Activated naive CD8-positive, alpha-beta T cell treated with anti-CD3 and anti-CD28 coated beads, Interleukin-2, amount 10 ng/mL, durations not matched to agents 7 days and 5 days (primary cell): Measurements from ENCODE around the gene SEPTIN5. TPM values are rescaled to one million over a fixed set of nuclear protein-coding genes. Genes with fewer than 3 reads are reported as not detected.
A peak's percentile ranks its signal among the peaks of the same experiment; 100 is the strongest.

Experiments used
- ATAC-seq: fragments of 150-1000 bp; cut with Tn5 transposase; one replicate; pipeline ENCODE4 v1.10.0; 2021; ENCODE audit warnings: low read depth, moderate library complexity
- POLR2A ChIA-PET: fragments of 350-600 bp; sonication (Branson Sonifier 250); formaldehyde crosslinking; loops from one replicate; lab custom pipeline; 2021; ENCODE audit warnings: antibody characterized with exemption; lab: Charles Lee
- DNase-seq: peaks from one replicate; pipeline ENCODE4 v3.0.0; 2021
- H3K27ac Mint-ChIP-seq: one replicate; pipeline ENCODE4 v1.8.0; 2022; ENCODE audit warnings: mild to moderate bottlenecking, mixed read lengths
- H3K27me3 Mint-ChIP-seq: one replicate; pipeline ENCODE4 v1.8.0; 2022; ENCODE audit warnings: mild to moderate bottlenecking, moderate library complexity, mixed read lengths
- H3K36me3 Mint-ChIP-seq: one replicate; pipeline ENCODE4 v1.8.0; 2021; ENCODE audit warnings: mild to moderate bottlenecking, mixed read lengths
- H3K4me1 Mint-ChIP-seq: one replicate; pipeline ENCODE4 v1.8.0; 2021; ENCODE audit warnings: mixed read lengths
- H3K4me3 Mint-ChIP-seq: one replicate; pipeline ENCODE4 v1.8.0; 2022; ENCODE audit warnings: mild to moderate bottlenecking, moderate library complexity, mixed read lengths
- H3K9me3 Mint-ChIP-seq: one replicate; pipeline ENCODE4 v1.8.0; 2021; ENCODE audit warnings: mixed read lengths
- total RNA-seq, 2 experiments: library from RNA; stranded (reverse); gene quantifications; one replicate each; pipeline ENCODE4 v1.2.3, GENCODE V29; 2021

The SEPTIN5 gene
- total RNA-seq, 2 experiments from 2014 or later, result not detected

DNA sequence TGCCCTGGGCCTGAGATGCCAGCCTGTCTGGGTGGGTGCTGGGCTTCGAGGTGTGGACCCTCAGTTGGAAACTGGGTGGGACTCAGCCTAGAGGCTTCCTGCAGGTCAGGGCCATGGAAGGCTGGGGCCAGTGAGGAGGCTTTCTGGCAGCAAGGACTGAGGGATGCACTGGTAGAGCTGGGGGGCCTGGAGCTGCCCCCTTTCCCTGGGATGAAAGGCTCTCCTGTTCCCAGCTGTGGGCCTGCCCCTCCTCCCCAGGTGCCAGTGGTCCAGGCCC lies 2.5 kb downstream of the SEPTIN5 start:
- Mint-ChIP-seq H3K4me1 (peaks cover 2% of the 10 kb centered on the region), H3K27me3 (peaks cover 49% of the 10 kb centered on the region), H3K36me3 (no peaks in the 10 kb centered on the region), H3K9me3 (no peaks in the 10 kb centered on the region), H3K27ac (no peak overlapping the region), H3K4me3 (no peak overlapping the region)
- DNase-seq (no peak), ATAC-seq (no peak)
- POLR2A ChIA-PET, result interaction anchor here (0.6 kb wide), 1 partner anchor 573 kb away, joined by 4 read pairs; no protein-coding TSS in a partner anchor

DNA sequence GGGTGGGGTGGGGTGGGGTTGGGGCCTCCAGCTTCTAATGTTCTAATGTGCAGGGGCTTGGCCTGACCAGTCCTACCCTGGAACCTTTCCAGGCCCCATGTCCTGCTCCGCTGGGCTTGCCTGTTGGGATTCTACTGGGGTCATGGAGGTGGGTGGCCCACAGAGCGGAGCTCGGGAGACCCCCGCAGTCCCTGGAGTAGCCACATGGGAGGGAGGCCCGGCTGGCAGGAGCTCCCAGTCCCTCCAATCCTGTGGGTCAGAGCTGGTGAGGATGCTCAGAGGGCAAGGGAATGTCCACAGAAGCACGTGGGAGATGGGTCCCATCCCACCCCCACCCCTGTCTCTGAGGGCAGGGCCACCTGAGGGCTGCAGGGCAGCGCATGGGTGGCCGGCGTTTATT lies 2.9 kb downstream of the SEPTIN5 start:
- POLR2A ChIA-PET, result no interaction called here
- Mint-ChIP-seq H3K4me3 (no peak overlapping the region), H3K9me3 (no peaks in the 10 kb centered on the region), H3K4me1 (peaks cover 2% of the 10 kb centered on the region), H3K27me3 (peaks cover 46% of the 10 kb centered on the region), H3K27ac (no peak overlapping the region), H3K36me3 (no peaks in the 10 kb centered on the region)
- DNase-seq (peak; percentile 34), ATAC-seq (no peak)

DNA sequence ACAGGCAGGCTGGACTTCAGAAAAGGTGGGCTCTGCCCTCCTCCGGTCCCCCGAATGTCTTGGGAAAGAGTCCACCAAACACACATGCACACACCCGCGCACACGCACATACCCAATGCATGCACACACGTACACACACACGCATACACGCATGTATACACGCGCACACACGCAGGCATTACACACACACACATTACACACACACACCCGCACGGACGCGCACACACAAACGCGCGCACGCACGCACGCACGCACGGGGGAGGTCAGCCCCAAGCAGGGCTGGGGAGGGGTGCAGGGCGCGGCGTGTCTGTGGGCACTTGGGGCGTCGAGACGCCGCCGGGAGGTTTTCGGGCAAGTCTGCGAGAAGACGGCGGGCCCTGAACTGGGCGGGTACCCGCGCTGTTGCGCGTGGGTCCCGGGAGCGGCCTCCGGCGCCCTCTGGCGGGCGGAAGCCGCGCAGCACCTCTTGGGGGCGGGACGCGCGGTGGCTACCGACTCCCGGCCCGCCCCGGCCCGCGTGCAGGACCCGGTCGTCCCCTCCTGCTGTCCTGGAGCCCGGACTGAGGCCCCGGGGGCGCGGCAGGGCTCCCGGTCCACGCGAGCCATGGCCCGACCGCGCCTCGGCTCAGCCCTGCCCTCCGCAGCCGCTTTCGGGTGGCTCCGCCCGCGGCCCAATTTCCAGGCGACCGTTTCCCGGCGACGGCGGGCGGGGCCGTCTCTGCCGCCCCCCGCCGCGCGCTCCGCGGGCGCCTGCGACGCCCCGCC lies 3.6 kb downstream of the SEPTIN5 start:
- Mint-ChIP-seq H3K27ac (no peak overlapping the region), H3K4me3 (peak overlapping the region; percentile 75), H3K4me1 (peaks cover 2% of the 10 kb centered on the region), H3K36me3 (no peaks in the 10 kb centered on the region), H3K9me3 (no peaks in the 10 kb centered on the region), H3K27me3 (peaks cover 42% of the 10 kb centered on the region)
- ATAC-seq (peak; percentile 81), DNase-seq (peak; percentile 94)
- POLR2A ChIA-PET, result no interaction called here

DNA sequence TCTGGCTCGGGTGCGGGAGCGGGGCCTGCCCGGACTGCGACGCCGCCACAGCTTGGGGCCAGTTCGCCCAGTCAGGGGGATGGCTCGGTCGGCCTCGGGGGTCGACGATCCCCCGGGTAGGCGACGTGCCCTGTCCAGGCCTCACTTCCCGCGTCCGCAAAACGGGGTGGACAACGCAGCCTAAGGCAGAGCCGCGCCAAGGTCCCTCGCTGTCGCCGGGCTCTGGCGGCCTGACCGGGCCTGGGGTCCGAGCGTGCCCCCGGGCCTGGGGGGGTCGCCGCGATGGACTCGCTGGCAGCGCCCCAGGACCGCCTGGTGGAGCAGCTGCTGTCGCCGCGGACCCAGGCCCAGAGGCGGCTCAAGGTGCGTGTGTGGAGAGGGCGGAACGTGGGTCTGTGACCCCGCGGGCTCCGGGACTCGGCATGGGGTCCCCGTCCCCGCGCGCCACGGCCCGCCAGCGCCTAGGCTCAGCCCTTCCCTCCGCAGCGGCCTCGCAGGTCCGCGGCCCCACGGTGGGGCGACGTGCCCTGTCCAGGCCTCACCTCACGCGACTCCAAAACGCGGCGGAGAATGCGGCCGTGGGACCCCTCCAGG lies 4.2 kb downstream of the SEPTIN5 start:
- Mint-ChIP-seq H3K9me3 (no peaks in the 10 kb centered on the region), H3K36me3 (no peaks in the 10 kb centered on the region), H3K4me3 (no peak overlapping the region), H3K27me3 (peaks cover 41% of the 10 kb centered on the region), H3K27ac (no peak overlapping the region), H3K4me1 (peaks cover 2% of the 10 kb centered on the region)
- ATAC-seq, result no peak
- POLR2A ChIA-PET, result no interaction called here
- no peak for DNase-seq

DNA sequence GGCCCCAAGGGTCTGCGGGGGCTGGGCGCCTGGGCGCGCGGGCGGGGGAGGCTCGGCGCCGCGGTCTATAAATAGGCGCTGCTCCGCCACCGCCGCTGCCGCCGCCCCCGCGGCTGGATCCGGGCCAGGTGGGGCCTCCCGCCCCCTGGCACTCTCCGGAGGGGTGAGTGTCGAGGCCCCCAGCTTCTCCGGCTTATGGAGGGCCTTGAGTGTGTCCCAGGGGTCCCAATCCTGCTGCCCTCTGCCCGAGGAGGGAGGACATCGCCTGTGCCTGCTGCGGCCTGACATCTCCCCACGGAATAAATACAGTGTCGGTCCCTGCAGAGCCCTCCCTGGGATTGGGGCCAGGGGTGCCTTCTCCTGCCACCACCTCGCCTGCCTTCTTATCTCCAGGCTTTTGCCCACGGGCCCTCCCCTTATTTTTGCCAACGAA lies 4.8 kb downstream of the SEPTIN5 start:
- peak; percentile 39 for DNase-seq
- Mint-ChIP-seq H3K9me3 (no peaks in the 10 kb centered on the region), H3K27me3 (peaks cover 36% of the 10 kb centered on the region), H3K36me3 (no peaks in the 10 kb centered on the region), H3K4me3 (peak overlapping the region; percentile 65), H3K27ac (peak overlapping the region; percentile 16), H3K4me1 (peaks cover 2% of the 10 kb centered on the region)
- POLR2A ChIA-PET, result no interaction called here
- no peak for ATAC-seq

DNA sequence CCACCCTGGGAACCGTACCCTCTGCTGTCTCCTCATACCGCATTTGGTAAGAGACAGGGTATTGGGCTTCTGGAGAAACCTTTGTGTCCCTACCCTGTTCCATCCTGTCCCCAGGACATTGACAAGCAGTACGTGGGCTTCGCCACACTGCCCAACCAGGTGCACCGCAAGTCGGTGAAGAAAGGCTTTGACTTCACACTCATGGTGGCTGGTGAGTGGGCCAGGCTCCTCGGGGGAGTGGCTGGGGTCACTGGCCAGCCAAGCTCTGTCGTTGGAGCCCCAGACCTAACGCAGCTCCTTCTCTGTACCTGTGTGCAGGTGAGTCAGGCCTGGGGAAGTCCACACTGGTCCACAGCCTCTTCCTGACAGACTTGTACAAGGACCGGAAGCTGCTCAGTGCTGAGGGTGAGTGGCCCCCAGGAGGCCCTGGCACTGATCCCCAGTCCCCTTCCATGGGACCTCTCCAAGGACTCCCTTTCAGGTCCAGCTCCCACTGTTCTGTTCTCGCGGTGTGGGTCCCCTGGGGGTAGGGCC lies 5.3 kb downstream of the SEPTIN5 start:
- POLR2A ChIA-PET, result no interaction called here
- Mint-ChIP-seq H3K9me3 (no peaks in the 10 kb centered on the region), H3K4me1 (peaks cover 4% of the 10 kb centered on the region), H3K36me3 (no peaks in the 10 kb centered on the region), H3K27ac (peak overlapping the region; percentile 16), H3K27me3 (peaks cover 38% of the 10 kb centered on the region), H3K4me3 (peak overlapping the region; percentile 65)
- no peak for ATAC-seq
- DNase-seq, result no peak

DNA sequence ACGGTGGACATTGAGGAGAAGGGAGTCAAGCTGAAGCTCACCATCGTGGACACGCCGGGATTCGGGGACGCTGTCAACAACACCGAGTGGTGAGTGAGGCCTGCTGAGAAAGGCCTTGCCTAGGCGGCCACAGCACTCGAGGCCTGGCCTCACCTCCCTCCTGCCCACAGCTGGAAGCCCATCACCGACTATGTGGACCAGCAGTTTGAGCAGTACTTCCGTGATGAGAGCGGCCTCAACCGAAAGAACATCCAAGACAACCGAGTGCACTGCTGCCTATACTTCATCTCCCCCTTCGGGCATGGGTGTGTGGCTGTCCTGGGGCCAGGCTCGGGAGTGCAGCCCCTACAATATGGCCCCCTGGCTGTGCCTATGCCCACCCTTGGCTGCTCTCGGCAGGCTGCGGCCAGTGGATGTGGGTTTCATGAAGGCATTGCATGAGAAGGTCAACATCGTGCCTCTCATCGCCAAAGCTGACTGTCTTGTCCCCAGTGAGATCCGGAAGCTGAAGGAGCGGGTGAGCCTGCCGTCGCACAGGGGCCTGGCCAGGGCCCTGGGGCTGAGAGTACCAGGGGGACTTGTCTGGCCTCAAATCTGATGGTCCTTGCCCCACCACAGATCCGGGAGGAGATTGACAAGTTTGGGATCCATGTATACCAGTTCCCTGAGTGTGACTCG lies 6.0 kb downstream of the SEPTIN5 start:
- ATAC-seq, result no peak
- no peak for DNase-seq
- POLR2A ChIA-PET, result no interaction called here
- Mint-ChIP-seq H3K27me3 (peaks cover 43% of the 10 kb centered on the region), H3K9me3 (no peaks in the 10 kb centered on the region), H3K4me3 (no peak overlapping the region), H3K4me1 (peaks cover 7% of the 10 kb centered on the region), H3K36me3 (no peaks in the 10 kb centered on the region), H3K27ac (no peak overlapping the region)

DNA sequence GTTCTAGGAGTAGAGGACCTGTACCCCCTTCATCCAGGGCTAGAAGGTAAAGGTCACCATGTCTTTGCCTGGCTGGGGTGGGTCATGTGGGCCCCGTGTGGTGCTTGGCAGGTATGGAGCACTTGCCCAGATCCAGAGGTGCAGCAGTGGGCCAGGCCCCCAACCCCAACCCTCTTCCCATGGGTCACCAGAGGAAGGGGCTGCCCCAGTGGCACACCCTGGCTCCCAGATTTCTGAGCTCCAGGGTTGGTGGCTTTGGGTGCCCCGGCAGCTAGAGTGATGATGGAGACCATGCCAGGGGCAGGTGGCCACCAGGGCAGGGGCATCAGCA lies 6.7 kb downstream of the SEPTIN5 start:
- DNase-seq, result no peak
- Mint-ChIP-seq H3K4me3 (no peak overlapping the region), H3K27ac (no peak overlapping the region), H3K9me3 (no peaks in the 10 kb centered on the region), H3K4me1 (peaks cover 7% of the 10 kb centered on the region), H3K27me3 (peaks cover 41% of the 10 kb centered on the region), H3K36me3 (no peaks in the 10 kb centered on the region)
- POLR2A ChIA-PET, result no interaction called here
- ATAC-seq, result no peak

DNA sequence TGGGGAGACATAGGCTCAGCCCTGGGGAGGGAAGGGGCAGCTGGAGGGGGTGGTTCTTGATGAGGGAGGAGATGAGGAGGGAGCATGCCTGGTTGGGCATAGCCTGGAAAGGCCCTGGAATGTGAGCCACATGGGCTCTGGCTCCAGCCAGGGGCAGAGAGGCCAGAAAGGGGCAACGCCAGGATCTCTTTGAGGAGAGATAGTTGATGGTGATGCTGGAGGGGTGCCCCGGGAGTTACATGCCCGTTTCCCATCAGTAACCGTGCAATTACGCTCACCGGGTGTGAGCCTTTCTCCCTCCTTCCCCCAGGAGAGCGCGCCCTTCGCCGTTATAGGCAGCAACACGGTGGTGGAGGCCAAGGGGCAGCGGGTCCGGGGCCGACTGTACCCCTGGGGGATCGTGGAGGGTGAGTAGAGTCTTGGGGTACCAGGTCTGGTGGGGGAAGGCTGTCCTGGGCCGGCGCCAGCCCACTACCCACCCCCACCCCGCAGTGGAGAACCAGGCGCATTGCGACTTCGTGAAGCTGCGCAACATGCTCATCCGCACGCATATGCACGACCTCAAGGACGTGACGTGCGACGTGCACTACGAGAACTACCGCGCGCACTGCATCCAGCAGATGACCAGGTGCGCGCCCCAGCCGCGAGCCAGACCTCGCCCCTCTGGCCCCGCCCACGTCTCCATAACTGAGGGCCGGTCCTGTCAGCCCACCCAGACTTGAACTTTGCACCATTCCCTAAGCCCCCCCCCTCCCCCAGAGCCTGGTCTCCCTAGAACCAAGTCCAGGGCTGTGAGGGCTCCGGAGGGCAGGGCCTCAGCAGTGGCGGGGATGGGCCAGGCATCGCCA lies 7.3 kb downstream of the SEPTIN5 start:
- no peak overlapping the region for H3K27ac Mint-ChIP-seq
- H3K36me3 Mint-ChIP-seq, result no peaks in the 10 kb centered on the region

DNA sequence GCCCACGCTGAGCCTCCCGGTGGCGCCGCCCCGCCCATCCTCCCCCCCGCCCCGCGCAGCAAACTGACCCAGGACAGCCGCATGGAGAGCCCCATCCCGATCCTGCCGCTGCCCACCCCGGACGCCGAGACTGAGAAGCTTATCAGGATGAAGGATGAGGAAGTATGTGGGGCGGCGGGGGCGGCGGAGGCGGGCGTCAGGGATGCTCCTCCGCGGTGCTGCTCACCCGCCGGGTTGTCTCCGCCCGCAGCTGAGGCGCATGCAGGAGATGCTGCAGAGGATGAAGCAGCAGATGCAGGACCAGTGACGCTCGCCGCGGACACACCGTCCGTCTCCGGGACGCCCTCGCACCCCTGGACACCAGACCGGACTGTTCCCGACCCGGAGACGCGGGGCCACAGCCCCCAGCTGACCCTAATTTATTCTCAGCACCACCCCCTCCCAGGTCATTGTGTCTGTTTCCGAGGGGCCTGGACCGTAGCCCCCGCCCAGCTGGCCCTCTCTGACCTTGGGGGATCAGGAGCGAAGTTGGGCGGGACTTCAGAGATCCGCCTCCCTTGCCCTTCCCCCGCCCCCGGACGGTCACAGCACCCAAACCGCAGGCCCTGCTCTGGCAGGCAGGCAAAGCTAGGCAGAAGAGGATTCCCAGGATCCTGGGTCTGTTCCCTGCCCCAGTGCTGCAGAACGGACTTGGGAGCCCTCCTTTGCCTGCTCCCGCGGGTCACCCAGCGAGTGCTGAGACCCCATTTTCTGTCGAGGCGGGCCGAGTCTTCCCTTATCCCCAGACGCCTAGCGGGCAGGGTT lies 8.1 kb downstream of the SEPTIN5 start:
- H3K36me3 Mint-ChIP-seq, result no peaks in the 10 kb centered on the region
- no peaks in the 10 kb centered on the region for H3K9me3 Mint-ChIP-seq
- peaks cover 7% of the 10 kb centered on the region for H3K4me1 Mint-ChIP-seq
- H3K27ac Mint-ChIP-seq, result no peak overlapping the region
- H3K27me3 Mint-ChIP-seq, result peaks cover 41% of the 10 kb centered on the region
- no peak overlapping the region for H3K4me3 Mint-ChIP-seq
- POLR2A ChIA-PET, result no interaction called here
- no peak for ATAC-seq
- DNase-seq, result no peak

More for the DNA sequence above, 7.3 kb downstream of the SEPTIN5 start:
- Mint-ChIP-seq H3K9me3 (no peaks in the 10 kb centered on the region), H3K4me1 (peaks cover 7% of the 10 kb centered on the region), H3K4me3 (no peak overlapping the region), H3K27me3 (peaks cover 41% of the 10 kb centered on the region)
- ATAC-seq (no peak), DNase-seq (no peak)
- POLR2A ChIA-PET, result no interaction called here

DNA sequence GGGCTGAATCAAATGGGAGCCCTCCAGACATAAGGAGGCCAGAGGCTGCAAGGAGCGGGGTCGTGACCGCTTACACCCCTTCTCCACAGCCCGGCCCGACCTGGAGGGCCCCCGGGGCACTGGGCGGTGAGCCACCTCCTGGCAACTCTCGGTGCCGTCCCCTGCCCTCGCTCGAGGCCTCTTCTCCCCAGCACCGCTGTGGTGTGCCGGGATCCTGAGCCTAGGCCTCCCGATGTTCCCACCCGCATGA lies 8.6 kb downstream of the SEPTIN5 start:
- Mint-ChIP-seq H3K27me3 (peaks cover 38% of the 10 kb centered on the region), H3K9me3 (no peaks in the 10 kb centered on the region)

DNA sequence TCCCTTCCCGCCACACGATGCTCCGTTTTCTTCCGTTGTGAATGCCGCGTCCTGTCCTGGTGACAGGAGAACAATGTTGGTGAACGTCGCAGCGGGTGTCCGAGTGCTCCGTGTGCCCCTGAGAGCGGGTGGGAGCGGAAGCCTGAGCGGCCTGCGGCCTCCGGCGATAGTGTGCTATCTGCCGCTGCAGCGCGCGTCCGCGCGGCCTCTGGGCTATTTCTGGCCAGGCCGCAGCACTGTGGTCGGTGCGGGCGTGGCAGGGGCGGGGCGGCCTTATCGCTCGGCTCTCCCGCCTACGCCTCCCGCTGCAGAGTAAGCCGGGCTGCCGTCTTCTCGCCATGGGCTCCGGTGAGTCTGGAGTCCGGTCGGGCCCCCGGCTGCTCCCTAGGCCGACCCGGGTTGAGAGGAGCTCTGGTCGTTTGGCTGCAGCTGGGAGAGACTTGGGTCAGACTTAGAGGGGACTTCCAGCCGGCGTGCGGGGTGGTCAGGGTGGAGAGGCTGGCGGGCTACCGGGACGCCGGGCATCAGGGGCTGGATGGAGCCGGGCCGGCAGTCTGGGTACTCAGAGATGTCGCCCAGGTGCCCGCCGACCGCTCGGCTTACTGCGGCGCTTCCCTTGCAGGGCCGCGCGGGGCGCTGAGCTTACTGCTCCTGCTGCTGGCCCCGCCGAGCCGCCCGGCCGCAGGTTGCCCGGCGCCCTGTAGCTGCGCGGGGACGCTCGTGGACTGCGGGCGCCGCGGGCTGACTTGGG lies 9.1 kb downstream of the SEPTIN5 start, which contains the start of gene GP1BB:
GP1BB (plus strand) TSS at position 308 of the 751 bp plus-strand sequence; CDS start at position 339, 31 bp downstream.
- Mint-ChIP-seq H3K4me1 (peaks cover 5% of the 10 kb centered on the region), H3K36me3 (no peaks in the 10 kb centered on the region), H3K4me3 (peak within 1 kb of the TSS; percentile 47), H3K9me3 (no peaks in the 10 kb centered on the region), H3K27me3 (peaks cover 38% of the 10 kb centered on the region), H3K27ac (no peak within 1 kb of the TSS)
- ATAC-seq, result peak; percentile 56
- peak; percentile 63 for DNase-seq
- POLR2A ChIA-PET, result interaction anchor here (1.0 kb wide), 1 partner anchor 45 kb away, joined by 3 read pairs; no protein-coding TSS in a partner anchor

More for the DNA sequence above, 8.6 kb downstream of the SEPTIN5 start:
- POLR2A ChIA-PET, result no interaction called here
- Mint-ChIP-seq H3K4me1 (peaks cover 5% of the 10 kb centered on the region), H3K36me3 (no peaks in the 10 kb centered on the region), H3K4me3 (no peak overlapping the region), H3K27ac (no peak overlapping the region)
- ATAC-seq (no peak), DNase-seq (no peak)
